HG03039 (cell line): ENCODE measurements around the gene CHRNA4.
"Not testable (repeated sequence)": the region's sequence is repeated elsewhere in the genome, so short reads cannot be mapped to it uniquely, and the experiment has no call there.

ENCODE experiments used
- ATAC-seq: cut with Tn5 transposase; IDR thresholded peaks from one replicate; pipeline ENCODE4 v1.9.1; 2021; ENCODE audit warnings: mild to moderate bottlenecking, moderate library complexity; ENCODE audit not compliant: unreplicated experiment

CHRNA4 gene

GRCh38 chr20:63336232-63336752 is 24.9 kb downstream of the CHRNA4 start:
- ATAC-seq, result no peak

DNA sequence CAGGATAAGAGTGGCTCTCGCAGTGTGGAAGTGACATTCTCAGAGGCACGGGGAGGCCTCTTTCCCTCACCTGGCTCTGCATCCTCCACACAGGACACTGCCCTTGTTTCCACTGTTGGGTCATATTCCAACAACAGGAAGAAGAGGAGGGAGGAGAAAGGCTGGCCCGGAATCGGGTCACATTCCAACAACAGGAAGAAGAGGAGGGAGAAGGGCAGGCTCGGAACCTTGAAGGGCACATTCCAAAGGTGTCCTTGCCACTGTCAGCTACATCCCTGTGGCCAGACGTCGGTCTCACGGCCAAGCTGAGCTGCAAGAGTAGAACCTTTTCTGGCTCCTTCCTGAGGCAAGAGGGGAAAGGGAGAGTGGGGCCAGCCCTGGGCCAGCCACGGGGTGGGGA is 25.4 kb downstream of the CHRNA4 start:
- ATAC-seq, result no peak

GRCh38 chr20:63335060-63335459 is 26.1 kb downstream of the CHRNA4 start:
- ATAC-seq, result not testable (repeated sequence)

- no peak for ATAC-seq
Measured at GRCh38 chr20:63334356-63334755, 26.8 kb downstream of the CHRNA4 start.

GRCh38 chr20:63333241-63333836 is 27.8 kb downstream of the CHRNA4 start:
- ATAC-seq, result no peak

- ATAC-seq, result no peak
Measured at GRCh38 chr20:63332488-63333240, 28.5 kb downstream of the CHRNA4 start.

- ATAC-seq, result no peak
Measured at GRCh38 chr20:63331741-63332400, 29.3 kb downstream of the CHRNA4 start.

- ATAC-seq, result no peak
Measured at GRCh38 chr20:63330940-63331339, 30.2 kb downstream of the CHRNA4 start.

DNA sequence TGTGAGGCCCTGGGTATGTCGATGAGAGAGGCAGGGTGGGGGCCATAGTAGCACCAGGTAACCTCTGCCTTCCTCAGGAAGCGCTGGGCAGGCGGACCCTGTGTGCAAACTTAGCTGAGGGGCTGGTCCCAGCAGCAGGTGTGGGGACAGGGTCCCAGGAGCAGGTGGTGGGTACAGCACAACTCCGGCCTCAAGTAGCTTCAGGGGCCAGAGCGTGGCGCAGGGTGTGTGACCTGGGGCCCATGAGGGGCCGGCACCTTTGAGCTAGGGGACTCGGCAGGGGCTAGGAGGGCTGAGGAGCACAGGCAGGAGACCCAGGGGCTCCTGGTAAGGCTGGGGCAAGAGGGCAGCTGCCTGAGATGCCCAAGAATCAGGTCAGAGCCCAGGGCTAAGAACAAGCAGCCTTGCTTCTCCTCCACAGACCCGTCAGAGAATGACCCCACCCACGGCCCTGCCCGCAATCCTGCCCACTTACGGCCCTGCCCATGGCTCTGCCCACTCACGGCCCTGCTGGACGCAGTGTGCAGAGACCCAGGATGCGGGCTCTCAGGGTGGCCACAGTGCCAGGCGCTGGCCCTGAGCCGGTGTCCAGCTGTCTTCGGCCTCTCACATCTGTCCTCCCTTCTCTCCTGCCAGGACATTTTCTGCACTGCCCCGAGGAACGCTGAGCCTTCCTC is 30.9 kb downstream of the CHRNA4 start:
- ATAC-seq, result no peak

- no peak for ATAC-seq
Measured at GRCh38 chr20:63329331-63330083, 31.6 kb downstream of the CHRNA4 start.

- no peak for ATAC-seq
Measured at GRCh38 chr20:63328718-63329275, 32.4 kb downstream of the CHRNA4 start.

DNA sequence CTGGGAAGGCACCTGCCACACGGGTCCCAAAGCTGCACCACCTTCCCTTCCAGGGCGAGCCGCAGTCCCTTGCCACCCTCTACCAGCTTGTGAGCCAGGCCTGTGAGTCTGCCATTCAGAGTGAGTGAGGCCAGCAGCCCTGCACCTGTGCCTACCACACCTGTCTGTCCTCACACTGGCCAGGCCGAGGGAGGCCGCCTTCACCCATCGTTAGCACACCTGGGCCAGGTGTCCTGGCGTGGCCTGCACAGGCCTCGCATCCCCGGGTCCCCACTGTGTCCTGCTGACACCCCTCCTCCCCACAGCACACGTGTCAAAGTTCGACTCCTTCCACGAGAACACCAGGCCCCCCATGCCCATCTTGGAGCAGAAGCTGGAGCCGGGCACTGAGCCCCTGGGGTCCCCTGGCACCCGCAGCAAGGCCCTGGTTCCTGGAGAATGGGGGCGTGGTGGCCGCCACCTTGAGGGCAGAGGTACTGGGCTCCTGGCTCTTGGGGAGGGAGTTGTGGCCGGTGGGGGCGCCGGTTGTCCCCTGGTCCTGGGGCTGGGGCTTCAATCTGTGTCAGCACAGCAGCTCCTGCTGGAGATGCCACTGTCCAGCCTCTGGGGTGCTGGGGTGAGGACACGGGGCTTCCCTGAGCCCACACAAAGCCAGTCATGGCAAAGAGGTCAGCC is 33.0 kb downstream of the CHRNA4 start:
- no peak for ATAC-seq

DNA sequence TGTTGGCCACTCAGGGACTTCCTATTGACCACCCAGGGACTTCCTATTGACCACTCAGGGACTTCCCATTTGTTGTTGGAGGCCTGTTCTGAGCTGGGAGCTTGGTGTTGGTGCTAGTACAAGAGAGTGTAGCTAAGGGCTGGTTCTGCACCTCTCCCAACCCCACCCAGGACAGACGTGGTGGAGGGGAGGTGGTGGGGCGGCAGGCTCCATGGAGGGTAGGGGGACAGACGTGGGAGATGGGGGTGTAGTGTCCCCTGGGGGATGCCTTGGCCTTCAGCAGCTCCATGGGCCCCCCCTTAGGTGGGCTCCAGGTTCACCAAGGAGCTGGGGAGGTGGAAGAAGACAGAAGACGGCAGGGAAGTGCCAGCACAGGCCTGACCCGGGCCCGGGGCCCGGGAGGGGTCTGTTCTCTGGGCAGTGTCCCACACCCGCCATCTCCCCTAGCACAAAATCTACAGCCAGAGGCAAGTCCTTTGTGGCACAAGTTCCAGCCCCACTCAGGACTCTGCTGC is 33.9 kb downstream of the CHRNA4 start:
- no peak for ATAC-seq

DNA sequence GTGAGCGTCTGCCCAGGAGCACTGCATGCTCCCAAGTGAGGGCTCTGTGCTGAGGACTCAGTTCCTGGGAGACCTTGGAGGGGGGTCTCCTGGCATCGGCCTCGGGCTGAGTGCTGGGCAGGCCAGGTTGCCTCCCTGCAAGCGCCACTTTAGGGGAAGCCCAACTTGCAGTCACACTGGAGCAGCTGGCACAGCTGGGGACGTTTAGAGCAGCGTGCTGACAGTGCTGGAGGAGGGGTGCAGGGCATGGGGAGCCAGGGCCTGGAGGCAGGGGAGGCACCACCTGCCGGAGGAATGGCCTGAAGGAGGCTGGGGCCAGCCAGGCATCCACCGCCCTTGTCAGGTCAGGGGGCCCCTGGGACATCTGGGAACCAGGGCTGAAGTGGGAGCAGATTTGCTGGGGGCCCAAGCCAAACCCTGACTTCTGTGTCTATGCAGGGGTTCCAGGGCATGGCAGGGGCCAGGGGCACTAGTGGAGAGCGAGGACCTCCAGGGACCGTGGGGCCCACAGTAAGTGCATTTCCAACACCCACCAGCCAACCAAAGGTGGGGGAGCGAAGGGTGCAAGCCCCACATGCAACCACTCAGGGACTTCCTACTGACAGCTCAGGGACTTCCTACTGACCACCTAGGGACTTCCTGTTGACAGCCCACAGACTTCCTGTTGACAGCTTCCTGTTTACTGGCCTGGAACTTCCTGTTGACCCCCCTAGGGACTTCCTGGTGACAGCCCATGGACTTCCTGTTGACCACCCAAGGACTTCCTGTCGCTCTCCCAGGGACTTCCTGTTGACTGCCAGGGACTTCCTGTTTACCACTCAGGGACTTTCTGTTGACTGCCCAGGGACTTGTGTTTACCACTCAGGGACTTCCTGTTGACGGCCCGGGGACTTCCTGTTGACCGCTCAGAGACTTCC is 34.6 kb downstream of the CHRNA4 start:
- ATAC-seq, result no peak

GRCh38 chr20:63325554-63326313 is 35.4 kb downstream of the CHRNA4 start:
- ATAC-seq, result no peak

DNA sequence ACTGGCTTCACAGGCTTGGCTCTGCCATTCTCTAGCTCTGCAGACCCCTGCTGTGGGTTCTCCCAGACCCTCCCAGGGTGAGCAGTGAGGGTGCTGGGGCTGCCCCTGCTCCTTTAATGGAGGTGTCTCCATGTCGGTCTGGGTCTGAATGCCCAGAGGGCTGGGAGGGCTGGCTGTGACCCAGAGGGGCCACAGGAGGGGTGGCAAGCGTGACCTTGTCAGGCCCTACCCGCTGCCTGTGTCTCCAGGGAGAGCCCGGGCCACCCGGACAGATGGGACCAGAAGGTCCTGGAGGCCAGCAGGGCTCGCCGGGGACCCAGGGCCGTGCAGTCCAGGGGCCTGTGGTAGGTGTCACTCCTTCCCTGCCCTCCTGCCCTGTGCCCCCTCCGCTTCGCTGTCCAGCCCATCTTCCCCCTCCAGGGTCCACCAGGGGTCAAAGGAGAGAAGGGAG is 36.1 kb downstream of the CHRNA4 start:
- ATAC-seq, result no peak

DNA sequence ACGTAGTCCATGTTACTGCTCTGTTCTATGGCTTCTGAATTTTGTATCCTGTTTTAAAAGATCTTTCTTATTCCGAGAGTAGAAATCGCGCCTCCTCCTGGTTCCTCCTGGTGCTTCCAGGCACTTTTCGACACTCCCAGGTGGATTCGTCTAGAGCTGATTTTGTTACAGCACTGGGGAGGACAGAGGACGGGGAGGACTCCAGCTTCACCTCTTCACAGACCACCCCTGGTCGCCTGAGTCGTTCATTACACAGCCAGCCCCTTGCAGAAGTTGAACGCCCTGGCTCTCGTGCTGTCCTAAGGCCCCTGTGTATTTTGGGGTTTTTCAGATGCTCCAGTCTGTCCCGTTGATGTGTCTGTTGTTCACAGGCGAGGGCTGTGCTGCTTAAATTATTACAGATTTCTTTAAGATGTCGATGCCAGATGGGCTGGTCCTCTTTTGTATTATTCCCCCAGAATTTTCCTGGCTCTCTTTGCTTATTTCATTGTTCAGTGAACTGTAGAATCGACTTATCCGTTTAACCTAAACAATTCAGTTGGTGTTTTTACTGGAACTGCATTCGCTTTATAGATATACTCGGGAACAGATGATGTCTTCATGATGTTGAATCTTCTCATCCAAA is 37.7 kb downstream of the CHRNA4 start:
- no peak for ATAC-seq
